Mesenteric fat pad (tissue), 1 donor: ENCODE measurements around the gene SLC1A2. TPM values are rescaled to one million over a fixed set of nuclear protein-coding genes. Genes with fewer than 3 reads are reported as not detected.

Experiments
- DNase-seq: peaks from one replicate; pipeline ENCODE4 v3.0.0-alpha.2; 2020; ENCODE audit warnings: low spot score
- total RNA-seq: library from RNA; stranded (reverse); fragmentation: NEBNext Ultra II Directional; extraction: Animal tissue kit (Norgen Biotek cat#: 25700); gene quantifications from one replicate; pipeline ENCODE4 v1.2.1, GENCODE V29; 2021
- donor health status: DM: yes; HTN: yes; CAD: no.

The SLC1A2 gene
- total RNA-seq, 1 donor from 2014 or later: 1.3 TPM

DNA sequence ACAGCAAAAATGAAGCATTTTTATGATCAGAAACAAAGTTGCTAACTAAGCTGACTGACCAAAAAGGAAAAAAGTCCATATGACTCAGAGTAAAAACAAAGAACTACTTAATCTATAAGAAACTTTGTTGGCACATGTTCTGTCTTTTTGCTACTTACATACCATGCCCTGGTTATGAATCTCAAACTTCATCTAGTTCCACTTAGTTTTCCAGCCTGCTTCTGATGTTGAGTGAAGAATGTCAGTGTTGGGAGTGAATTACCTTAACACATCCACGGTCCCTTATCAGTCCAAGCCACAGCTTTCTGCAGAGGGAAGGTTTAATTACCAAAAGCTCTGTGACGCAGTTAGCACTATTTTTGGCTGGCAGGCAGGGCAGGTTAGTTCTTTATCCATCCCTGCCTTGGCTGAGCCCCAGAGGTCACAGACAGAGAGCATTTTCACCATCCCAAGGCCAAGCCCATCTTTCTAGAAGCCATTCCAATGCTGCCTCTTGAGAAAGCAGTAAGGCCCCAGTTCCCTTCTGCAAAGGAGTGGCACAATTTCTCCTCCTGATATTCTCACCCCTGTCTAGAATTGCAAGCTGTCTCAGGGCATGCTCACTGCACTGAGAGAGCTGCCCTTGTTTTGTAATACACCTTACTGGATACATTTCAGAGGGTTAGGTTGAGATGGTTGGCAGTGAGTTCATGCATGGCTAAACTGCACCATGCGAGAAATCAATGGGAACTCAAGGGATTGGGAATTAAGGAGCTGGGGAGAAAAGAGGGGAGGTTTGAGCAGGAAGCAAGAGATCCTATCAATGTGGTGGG lies 67.1 kb downstream of the SLC1A2 start:
- DNase-seq: no peak

DNA sequence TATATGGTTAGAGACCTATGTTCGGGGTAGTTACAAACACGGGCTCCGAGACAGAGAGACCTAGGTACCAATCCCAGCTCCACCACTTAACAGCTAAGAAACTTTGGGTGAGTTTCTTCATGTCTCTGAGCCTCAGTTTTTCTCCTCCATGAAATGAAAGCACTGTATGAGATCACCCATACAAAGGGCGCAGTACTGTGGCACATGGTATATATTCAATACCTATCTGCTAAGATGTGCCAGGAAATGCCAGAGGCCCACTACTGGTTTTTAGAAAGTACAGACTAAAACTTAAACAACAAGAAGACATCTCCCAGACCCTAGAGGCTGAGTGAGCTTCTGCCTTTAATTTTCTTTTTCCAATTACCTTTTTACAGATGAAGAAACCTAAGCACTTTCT lies 69.5 kb downstream of the SLC1A2 start:
- DNase-seq: no peak

DNA sequence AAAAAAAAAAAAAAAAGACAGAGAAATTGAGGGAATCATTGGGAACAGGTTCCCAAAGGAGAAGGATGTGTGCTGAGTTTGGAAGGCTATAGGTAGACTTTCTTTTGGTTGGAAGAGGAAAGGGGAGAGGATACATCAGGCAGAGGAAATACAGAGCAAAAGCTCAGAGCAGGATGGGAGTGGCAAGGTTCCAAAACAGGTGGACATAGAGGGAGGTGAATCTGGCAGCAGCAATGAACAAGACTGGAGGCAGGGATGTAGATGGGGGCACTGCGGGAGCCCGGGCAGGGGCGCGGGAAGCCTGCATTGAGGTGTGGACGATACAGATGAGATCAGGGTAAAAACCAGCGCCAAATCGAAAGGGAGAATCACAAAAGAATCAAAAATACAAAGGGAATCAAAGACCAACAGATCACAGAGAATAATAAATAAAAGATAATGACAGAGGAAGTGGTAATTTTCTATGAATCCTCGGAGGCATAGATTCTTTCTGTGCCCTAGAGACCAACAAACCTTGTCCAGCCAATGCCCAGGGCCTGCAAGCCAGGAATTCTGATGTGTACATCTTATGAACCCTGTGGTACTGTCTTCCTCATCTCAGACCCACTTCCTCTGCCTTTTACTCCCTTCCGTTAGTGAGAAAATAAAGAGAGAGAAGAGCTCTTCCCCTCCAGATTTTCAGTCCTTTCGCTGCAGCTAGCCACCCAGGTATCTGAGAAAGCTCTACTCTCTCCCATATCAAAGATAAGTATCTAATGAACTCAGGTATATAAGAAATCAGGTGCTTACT lies 70.3 kb downstream of the SLC1A2 start:
- no peak for DNase-seq

DNA sequence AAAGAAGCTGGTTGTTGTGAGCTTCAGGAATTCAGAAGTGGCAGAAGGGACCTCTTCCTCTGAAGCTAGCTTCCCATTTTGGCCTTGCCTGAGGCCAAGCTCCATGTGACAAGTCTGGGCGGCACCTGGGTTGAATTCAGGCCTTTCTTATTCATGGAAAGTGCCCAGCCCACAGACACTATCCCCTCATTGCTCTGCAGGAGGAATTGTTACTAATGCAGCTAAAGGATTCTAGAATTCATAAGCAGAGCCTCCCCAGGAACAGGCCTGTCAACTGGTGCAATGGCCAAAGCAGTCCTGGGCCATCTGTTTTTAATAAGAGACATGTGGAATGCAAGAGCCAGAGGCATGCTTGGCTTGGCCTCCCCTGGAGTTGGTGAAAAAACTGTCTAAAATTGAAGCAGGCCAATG lies 71.4 kb downstream of the SLC1A2 start:
- no peak for DNase-seq

DNA sequence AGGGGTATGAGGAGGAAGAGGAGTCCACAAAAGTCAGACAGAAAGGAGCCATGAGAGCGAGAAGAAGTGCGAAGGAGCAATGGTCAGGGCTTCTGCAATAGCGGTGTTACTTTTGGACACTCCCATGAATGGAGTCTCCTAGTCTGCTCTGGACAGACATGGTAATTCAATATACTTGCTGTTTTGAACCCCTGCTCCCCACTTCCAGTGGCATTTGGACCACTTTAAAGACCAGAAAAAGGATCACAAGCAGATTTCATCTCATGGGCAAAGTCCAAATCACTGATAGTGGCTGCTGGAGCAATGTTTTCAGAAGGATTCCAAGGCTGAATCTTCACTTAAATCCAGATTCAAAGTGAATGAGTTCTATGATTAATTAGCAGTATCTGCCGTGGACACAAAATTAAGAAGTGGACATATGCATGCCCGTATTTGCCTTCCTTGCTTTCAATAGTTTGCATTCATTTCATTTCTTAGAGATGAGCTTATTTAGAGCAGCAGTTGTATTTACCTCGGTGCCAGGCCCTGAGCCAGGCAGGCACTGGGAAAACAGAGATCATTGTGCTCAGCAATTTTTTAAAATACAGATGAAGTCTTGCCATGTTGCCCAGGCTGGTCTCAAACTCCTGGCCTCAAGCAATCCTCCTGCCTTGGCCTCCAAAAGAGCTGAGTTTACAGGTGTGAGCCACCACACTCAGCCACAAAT lies 72.0 kb downstream of the SLC1A2 start:
- no peak for DNase-seq

DNA sequence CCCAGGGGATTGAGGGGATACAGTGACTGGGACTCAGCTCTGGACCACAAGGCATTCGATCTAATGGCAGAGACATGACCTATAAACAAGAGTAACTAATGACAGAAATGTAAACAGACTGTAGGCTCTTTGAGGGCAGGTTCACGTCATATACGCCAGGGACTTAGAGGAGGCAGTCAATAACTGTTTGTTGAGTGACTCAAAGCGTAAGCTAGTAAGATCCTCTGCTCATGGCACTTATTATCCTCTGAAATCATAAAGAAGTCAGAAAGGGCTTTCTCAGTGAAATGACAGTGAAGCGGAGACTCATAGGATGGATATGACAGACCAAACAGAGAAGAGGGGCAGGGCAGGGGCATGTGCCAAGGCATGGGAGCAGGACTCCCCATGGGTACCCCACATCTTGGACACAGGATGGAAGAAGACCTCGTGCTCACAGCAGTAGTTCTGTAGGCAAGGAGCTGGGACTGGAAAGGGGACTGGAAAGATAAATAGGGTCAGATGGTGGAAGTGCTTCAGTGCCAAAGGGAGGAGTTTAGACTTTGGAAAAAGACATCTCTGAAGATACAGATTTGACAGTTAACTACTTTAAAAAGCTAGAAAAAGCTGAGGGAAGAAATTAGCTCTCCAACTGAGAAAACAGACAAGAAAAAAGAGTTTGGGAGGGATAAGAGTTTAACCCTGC lies 72.7 kb downstream of the SLC1A2 start:
- DNase-seq: no peak

DNA sequence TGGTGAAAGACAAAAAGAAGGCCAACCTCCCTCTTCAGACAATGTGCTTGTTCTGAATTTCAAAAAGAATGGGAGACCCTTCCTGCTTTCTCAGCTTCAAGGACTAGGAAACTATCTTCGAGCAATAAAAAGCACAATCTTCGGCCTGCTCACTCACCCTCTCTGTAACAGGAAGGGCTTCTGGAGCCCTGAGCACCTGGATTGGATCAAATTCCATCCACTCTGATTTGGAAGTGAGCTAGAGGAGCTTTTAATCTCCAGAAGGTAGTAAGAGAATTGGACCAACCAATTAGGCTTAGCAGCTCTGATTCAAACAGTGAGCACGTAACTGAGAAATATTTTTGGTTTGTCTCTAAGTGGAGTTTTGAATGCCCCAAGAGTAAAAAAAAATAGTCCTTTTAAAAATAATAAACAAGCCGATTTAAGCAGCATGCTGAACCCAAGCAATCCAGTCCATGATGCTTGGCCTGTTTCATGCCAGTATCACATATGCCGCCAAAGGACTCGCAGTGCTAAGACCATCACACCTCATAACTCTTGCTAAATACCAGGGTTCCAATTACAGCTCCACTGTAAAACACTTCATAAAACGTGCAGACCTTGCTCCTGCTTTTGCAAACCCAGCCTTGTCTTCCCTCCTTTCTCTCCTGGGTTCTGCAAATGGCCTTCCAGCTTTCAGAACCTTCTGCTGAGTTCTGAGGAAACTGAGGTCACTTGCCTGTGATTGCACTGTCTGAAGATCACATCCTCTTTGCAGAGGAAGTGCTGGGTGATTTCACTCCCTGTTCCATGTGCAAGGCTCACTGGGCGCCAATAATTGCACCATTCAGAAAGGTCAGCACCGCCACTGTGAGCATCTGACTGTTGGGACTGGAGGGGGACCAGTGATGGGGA lies 74.4 kb downstream of the SLC1A2 start:
- no peak for DNase-seq

DNA sequence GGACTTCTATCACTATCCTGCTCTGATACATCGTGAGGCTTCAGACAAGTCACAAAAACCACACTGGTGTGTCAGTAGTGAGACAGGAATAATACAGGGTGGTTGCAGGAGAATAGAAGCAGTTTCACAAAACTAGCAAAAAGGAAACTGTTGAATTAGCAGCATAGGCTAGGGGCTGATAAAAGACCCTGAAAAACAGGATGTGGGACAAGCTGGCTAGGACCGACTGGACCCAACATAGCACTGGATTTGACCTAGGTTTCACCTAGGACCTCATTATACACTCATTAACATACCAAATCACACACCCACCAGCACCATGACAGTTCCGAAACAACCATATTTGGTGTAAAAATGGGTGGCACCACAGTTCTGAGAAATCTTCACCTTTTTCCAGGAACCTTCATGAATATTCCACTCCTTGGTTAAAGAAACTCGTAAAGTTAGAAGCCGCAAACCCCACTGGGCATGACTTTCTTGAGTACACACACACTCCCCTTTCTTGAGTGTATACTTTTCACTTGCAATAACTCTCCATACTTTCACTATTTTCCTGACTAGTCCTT lies 76.2 kb downstream of the SLC1A2 start:
- no peak for DNase-seq

DNA sequence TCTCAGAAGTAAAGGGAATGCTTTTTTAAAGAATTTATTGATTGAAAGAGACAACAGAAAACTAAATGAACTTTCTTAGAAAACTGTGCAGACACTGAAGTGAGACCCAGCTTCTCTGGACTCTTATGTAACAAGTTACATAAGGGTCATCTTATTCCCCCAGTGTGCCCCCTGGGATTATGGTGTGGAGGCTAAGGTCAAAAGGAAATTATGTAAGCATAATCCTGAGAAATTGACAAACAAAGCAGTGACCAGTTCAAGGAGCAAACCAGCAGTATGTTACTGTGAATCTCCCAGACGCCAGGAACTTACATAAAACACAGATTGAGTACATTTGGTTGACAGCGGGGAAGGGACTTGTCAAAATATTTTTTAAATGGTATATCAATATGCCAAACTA lies 78.6 kb downstream of the SLC1A2 start:
- DNase-seq: no peak

DNA sequence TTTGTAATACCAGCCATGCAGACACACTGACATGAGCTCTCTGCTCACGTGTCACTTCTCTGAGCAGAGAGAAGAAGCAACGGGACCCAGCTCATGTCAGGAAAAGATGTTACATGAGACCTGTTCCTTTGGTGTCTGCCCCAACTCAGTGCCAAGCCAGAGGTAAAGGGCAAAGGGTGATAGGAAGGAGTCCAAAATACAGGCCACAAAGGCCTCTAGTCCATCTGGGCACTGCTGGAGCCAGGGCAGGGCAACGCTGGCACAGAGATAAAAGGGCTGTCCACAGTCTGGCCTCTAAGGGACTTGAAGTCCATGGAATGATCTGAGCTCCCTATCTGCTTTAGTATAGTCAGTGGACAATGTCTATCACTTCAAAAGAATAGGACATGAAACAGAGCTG lies 79.3 kb downstream of the SLC1A2 start:
- DNase-seq: no peak

DNA sequence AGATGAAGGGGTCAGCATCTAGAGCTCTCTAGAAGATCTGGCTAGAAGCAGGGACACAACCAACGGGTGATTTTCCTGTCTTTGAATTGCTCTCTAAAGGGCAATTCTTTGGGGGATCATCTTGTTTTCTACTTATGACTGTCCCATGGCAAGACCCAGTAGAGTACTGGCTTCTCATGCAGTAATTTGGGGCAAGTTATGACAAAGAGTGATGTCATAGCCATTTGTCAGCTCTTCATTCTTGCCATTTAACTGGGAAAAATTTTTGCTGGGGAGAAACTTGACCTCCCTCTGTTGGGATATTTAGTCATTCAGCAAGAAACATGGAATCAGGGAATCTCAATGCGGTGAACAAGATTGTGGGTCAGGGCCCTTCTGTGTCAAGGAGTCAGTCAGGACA lies 80.4 kb downstream of the SLC1A2 start:
- no peak for DNase-seq

DNA sequence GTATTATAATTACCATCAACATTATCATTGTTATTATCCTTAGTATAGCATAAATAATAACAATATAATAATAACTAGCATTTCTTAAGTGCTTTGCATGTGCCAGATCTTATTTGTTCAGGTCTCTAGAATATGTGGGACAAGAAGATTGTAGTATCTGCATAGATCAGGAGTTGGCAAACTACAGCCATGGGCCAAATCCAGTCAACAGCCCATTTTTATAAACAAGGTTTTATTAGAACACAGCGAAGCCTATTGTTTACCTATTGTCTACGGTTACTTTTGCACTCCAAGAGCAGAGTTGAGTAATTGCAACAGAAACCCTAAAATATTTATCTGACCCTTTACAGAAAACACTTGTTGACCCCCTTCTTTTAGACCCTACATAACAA lies 81.4 kb downstream of the SLC1A2 start:
- DNase-seq: no peak

DNA sequence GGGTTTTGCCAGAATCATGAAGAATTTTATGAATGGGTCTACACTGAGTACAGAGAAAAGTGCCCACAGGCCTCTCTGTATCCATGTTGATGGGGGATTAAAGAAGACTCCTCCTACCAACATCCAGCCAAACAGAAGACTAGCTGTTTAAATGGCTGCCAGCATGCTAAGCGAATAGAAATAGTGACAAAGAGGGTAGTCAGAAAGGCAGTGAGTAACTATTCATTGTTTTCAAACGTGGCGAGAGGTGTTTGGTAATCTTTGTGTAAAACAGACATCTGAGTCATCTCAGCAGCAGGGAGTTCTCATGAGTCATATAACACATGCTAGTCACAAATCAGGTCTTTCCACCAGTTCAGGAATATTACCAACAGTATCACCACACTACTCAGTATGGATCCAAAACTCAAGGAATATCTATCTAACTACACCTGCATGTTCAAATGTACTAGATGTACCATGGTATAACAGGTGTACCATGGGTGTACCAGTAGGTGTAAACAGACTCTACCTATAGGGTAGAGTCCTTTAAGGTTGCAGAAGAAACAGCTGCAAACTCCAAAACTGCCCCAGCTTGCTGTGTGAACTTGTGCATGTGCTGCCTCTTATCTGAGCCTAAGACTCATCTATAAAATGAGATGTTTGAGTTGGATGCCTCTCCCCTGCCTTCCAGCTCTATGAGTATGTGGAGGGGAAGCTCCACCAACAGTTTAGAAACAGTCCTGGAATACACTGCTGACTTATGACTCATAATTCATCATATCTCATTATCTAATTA lies 82.0 kb downstream of the SLC1A2 start:
- no peak for DNase-seq

DNA sequence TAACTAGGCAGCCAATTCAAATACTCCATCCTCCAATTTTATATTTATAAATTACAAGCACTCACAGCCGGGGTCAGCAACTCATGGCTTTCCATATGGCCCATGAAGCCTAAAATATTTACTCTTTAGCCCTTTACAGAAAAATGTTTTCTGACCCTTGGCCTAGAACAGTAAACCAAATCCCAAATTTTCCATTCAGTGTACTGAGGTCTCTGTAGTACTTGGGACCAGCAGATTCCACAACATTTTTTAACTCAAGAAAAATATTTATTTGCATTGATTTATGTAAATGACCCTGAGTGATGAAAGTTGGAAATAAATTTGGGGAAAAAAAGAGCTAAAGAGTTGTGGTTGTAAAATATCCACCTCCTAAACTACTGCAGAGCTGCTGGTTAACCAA lies 82.6 kb downstream of the SLC1A2 start:
- no peak for DNase-seq

DNA sequence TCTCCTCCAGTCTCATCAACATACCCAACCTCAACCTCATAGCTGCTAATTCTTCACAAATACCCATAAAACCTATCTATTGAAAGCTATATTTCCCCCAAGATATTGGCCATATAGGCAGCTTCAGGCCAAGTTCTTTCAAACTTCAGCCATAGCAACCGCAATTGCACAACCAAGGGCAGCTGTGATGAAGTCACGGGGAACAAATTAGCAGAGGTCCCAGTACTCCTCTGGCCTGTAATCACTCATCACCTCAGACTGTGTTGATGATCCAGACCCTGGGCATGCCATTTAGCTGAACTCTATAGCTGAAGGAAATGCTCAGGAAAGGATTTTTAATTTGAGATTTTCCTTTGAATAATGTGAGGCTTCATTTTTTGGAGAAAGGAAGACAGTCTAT lies 84.1 kb downstream of the SLC1A2 start:
- no peak for DNase-seq

DNA sequence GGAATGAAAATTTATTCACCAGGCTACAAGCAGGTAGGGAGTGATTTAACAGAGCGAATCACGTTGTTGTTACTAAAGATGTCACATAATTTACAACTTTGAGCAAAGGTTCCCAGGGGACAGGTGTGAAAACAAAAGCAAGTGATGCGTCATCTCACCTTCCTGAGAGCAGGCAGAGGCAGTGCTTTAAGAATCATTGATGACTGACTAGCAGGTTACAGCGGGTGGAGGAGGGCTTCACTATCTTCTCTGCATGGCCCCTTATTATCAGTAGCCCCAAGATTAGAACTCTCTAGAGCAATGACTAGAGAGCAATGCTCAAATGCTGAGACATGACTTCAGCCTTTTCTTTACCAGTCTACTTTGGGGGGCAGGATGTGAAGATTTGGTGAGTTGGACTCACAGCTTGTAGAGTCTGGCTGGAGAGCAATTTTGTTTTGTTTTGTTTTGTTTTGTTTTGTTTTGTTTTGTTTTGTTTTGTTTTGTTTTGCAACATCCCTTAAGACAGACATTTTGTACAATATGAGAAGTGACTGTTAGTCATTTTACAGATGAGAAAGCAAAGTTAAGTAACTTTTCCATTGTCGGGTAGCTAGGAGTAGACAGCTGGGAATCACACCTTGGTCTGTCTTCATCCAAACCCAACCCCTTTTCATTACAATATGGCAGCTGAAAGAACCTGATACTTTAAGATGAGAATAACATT lies 84.8 kb downstream of the SLC1A2 start:
- no peak for DNase-seq

DNA sequence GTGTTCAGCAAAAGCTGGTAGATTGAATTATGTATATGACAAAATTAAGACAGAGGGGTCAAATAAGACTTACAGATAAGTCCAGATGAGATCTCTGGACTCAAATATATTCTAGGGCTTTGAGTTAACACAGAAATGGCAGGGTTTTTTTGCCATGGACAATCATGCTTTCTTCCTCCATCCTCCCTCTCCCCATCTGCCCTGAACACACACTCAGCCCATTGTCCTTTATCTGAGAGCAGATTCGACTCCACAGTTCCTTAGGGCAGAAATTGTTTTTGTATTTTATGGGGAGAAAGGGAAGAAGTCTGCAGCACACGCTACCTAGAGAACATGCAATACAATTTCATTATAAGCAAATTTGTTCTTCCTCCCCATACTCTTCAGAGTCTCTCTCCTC lies 86.8 kb downstream of the SLC1A2 start:
- no peak for DNase-seq

DNA sequence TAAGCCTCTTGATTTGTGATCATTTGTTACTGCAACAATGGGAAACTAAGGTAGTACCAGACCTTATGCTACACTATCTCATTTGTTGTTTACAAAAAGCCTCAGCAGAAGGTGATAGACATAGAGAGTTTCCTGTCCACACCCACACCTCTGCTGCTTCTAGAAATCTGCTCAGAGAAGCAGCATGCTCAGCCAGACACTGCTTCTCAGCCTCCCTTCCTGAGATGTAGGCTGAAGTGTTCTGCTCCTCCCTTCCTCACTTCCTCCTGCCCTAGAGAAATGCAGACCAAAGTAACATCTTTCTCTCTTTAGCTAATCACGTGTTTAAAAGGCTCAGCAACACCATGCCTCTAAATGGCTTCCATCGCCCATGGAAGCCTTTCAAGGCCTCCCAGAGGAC lies 88.4 kb downstream of the SLC1A2 start:
- DNase-seq: no peak
